Tibial nerve (tissue), 4 donors: Measurements from ENCODE around the gene INF2.

ENCODE experiments used
- EP300 ChIP-seq, 2 donors: sonication (generic); formaldehyde crosslinking; IDR thresholded peaks; one replicate each; pipeline ENCODE4 v1.6.1; 2017; ENCODE audit warnings: antibody characterized with exemption in 2 of 2, mild to moderate bottlenecking in 1 of 2
- POLR2A ChIP-seq, 2 donors: fragments of 450-650 bp; IDR thresholded peaks; one replicate each; pipeline ENCODE4 v1.6.1; 2017; ENCODE audit warnings: antibody characterized with exemption in 2 of 2, mild to moderate bottlenecking in 2 of 2, moderate library complexity in 2 of 2
- TF ChIP-seq, protein P1 (sequence below), 5 experiments: fragments of 200-600 bp in 3 of 5; fragments of 450-650 bp in 2 of 5; sonication (generic) in 3 of 5; IDR thresholded peaks; one replicate each; pipeline ENCODE4 v1.5.1; 2016 to 2019; ENCODE audit warnings: antibody characterized with exemption in 5 of 5, mild to moderate bottlenecking in 3 of 5, moderate library complexity in 2 of 5

DNA sequence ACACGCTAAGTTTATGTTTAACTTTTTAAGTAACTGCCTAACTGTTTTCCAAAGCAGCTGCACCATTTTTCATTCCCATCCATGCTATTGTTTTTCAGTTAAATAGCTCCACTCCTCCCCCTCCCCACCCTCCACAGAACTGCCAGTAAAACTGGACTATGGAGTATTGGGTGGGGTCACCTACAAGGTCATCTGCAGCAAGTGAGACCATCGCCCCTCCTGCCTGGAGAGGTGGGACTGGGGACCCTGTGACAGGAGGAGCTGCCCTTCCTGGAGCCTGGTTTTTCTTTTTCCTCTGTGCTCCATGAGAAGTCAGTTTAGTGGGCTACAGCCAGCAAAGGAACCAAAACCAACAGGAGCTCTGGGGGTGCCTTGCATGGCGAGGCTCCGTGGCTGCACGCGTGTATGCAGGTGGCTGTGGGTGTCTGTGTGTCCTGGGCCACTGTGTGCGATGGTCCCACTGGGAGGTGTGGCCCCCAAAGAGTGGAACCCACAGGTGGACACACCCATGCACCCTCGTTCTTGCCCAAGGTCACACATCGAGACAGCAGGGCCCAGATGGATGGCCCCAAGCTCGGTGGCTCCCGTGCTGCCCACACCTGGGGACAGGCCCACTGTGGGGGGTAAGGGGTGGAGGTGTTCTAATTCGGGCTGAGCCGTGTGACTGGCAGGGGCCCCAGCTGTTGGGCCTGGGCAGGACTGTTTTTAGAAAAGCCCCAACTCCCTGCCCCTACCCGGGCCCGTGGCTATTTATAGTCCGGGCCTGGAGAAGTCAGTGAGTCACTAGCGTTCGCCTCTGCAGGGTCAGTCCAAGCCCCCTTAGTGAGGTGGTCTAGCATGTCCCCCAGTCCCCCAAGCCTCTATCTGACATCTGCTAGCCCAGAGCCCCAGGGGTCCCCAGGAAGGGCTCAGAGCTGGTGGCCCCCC is 32.4 kb downstream of the INF2 start:
- TF ChIP-seq, protein P1, sequence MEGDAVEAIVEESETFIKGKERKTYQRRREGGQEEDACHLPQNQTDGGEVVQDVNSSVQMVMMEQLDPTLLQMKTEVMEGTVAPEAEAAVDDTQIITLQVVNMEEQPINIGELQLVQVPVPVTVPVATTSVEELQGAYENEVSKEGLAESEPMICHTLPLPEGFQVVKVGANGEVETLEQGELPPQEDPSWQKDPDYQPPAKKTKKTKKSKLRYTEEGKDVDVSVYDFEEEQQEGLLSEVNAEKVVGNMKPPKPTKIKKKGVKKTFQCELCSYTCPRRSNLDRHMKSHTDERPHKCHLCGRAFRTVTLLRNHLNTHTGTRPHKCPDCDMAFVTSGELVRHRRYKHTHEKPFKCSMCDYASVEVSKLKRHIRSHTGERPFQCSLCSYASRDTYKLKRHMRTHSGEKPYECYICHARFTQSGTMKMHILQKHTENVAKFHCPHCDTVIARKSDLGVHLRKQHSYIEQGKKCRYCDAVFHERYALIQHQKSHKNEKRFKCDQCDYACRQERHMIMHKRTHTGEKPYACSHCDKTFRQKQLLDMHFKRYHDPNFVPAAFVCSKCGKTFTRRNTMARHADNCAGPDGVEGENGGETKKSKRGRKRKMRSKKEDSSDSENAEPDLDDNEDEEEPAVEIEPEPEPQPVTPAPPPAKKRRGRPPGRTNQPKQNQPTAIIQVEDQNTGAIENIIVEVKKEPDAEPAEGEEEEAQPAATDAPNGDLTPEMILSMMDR (IDR thresholded peaks at IDR 0.05), result no peak
- TF ChIP-seq EP300 (IDR thresholded peaks at IDR 0.05) (no peak), POLR2A (IDR thresholded peaks at IDR 0.05) (no peak)
